GM18526 (cell line): ENCODE data around the gene VPS54.

Experiments
- POLR2A ChIP-seq: IDR thresholded peaks from 3 replicates; pipeline ENCODE4 v1.6.1; 2011; ENCODE audit not compliant: insufficient read length; ENCODE audit errors: extremely low read depth

VPS54 gene

GRCh38 chr2:64036034-64036705 is 16.9 kb upstream of the VPS54 start:
- TF ChIP-seq POLR2A, result no peak

DNA sequence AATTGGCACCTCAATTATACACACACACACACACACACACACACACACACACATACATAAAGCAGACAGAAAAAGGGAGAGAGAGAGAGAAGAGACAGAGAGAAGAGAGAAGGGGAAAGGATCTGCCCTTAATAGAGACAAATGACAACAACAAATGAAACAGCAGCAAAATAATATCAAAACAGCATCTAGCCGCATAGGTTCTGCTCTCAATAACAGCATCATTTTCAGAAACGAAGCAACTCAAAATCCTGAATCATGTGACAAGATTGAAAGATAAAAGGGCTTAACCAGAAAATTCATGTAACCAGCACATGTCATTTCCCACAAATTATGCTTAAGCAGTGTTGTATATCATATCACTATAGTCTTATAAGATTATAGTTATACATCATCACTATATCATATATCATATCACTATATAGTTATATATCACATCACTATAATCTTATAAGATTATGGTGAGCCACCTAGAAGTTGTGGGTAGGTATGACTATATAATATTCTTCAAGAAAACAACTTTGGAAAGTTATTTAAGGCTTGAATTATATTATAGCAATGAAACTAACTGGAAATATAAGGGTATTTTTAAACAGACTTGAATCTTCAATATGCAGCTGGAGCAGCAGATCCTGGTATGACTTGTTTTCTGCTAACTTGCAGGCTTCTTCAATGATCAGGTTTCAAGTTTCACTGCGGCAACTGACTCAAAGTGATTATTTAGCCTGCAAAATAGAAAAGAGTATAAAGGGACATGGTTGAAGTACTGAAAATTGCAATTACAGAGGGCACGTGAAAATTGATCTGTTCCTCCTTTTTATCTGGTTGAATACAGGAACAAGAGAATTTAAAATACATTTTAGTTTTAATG is 16.1 kb upstream of the VPS54 start:
- no peak for TF ChIP-seq POLR2A

DNA sequence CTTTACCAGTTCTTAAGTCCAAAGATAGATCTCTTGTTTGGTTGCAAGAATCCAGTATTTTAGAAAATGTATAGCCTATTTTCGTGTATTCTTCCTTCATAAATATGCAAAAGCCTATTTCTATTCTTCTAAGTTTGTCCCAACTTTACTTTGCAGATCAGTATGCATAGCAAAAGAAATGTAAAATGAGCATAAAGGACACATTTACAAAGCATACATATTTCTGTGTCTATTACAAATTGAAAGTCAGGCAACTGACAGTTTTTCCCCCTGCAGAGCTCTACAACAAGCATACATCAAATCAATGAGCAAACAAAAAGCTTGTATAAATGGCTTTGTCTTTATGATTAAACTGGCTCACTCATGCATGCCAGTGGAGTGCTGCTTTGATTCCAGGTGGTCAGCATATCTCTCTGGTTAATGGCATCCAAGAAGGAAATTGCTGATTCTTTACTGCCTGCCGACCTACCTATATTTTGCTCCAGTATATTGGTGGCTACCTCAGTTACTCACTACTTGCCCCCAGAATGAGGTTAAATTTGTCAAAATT is 10.0 kb upstream of the VPS54 start:
- TF ChIP-seq POLR2A, result no peak

DNA sequence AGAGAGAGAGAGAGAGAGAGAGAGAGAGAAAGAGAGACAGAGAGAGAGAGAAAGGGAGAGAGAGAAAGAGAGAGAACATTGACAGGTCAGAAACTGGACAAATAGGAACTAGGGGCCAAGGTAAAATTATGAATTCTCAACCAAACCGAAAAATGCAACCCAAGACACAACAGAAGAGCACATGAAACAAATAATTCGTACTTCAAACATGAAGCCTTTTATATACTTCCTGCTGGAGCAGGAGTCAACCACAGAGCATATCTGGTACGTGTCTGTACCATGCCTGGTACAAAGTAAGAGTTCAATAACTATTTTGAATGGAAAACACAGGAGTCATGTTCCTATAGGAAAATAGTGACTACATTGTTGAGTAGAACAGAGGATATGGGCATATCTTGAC is 6.5 kb upstream of the VPS54 start:
- no peak for TF ChIP-seq POLR2A

GRCh38 chr2:64024259-64024949 is 5.2 kb upstream of the VPS54 start:
- TF ChIP-seq POLR2A, result no peak

DNA sequence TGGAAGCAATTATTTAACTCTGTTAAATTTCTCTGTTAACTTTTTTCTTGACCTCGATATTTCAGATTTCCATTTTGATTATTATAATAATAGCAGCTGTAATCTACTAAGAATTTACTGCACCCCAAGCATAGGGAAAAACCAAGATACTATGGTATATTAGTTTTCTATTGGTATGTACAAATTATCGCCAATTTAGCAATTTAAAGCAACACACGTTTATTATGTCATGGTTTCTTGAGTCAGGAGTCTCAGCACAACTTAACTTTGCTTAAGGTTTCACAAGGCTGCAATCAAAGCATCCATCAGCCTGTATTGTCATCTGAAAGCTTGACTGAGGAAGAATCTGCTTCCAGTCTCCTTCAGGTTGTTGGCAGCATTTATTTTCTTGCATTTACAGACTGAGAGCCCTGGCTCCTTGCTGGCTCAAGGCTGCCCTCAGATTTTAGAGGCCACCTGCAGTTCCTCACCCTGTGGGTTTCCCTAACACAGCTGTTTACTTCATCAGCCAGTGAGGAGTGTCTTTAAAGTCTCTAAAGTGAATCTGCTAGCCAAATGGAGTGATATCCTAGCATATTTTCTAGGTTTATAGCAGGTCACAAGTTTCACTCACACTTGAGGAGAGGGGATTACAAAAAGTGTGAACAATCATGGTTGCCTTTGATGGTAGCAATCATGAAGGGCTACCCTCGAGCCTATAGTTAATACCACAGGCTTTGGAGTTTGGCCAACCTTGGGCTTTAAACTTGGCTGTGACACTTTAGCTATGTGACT is 4.4 kb upstream of the VPS54 start:
- no peak for TF ChIP-seq POLR2A

- no peak for TF ChIP-seq POLR2A
These were observed 2.4 kb upstream of the VPS54 start for GRCh38 chr2:64021578-64021977.

DNA sequence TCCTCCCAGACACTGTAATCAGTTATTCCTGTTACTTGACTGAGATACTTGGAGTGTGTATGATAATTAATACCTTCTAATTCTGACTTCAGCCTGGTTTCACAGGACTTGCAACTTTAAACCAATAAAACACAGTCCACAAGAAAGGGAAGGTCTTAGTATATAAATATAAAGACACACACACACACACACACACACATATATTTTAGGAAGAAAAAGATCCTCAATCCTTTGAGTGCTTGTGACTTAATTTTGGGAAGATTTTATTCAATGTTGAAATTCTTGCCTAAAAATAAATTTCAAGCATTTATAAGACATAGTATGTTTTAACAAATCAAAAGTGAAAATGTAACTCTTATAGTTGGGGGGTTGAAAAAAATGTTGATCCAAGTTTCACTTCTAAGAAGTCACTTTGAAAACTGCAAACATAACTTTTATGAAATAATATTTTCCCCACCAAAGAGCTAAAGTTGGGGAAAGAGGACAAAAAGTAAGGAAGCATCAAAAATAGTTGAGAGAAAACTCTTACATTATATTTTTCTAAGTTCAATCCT is 824 bp upstream of the VPS54 start:
- no peak for TF ChIP-seq POLR2A

DNA sequence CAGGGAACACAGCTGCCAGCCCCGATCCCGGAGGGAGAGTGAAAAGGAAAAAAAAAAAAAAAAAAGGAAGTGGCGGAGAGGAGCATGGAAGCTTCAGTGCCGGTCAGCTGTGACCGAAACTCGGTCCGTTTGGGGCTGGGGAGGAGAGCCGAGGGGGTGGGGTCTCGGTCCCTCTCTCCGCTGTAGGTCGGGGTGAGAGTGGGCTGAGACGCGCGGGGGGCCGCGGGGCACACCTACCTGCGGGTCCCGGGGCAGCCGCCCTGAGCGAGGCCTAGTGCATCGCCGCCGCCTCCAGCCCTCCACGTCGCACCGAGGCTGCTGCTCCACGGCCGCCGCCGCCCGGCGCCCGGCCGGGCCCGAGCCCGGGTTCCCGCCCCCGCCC is 536 bp downstream of the VPS54 start:
- TF ChIP-seq POLR2A, result no peak

GRCh38 chr2:64017811-64018700 is 1.2 kb downstream of the VPS54 start:
- TF ChIP-seq POLR2A, result no peak

- no peak for TF ChIP-seq POLR2A
These were observed 3.3 kb downstream of the VPS54 start for GRCh38 chr2:64015898-64016297.

DNA sequence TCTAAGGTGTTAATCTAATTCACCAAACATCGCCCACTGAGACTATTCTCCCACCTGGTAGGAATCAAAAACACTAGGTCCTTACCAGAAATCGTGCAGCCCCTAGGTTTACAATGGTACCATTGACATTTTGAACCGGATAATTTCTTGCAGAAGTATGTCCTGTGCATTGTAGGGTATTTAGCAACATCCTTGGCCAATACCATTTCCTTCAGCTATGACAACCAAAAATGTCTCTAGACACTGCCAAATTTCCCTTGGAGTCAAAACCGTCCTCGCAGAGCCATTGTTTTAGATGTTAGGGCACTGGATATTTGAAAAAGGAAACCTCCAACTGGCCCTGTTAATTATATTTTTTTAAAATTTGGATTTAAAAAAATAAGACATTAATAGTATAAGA is 3.8 kb downstream of the VPS54 start:
- no peak for TF ChIP-seq POLR2A

DNA sequence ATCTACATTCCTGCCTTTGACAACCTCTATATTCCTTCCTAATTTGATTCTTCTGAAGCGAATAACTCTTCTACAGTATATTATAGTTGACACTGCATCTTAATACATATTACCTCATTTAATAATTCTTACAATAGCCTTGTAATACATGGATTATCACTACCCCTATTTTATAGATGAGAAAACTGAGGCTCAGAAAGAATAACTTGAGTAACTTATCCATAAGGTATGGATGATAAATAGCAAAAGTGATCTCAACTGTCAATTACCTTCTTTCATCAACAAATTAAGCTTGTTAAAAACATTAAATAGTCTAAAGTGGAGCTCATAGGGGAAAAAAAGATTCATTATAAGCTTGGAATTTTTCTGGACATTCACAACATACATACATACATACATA is 4.6 kb downstream of the VPS54 start:
- no peak for TF ChIP-seq POLR2A

DNA sequence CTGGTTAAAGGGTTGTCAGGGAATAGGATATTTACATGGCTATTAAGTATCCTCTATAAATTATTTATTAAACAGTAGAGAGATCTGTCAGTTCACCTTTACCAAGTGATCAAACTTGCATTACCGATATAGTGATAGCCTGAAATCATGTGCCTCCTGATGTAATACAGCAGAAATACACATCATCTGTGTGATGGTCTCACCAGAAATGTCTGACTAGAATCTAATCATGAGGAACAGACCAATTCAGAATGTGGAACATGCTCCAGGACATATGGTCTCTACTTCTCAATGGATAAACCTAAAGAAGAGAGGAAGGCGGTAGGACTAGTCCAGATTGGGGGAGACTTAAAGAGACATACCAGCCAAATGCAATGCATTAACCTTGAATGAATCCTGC is 6.2 kb downstream of the VPS54 start:
- no peak for TF ChIP-seq POLR2A
